H9 (cell line): ENCODE measurements around the gene SPTBN4. TPM values are rescaled to one million over a fixed set of nuclear protein-coding genes. Genes with fewer than 3 reads are reported as not detected.

Experiments
- DNase-seq: peaks from one replicate; pipeline ENCODE4 v3.0.0-alpha.2; 2017
- H2AFZ ChIP-seq: one replicate; pipeline ENCODE4 v1.6.1; 2013; ENCODE audit warnings: mild to moderate bottlenecking, low read length, control low read depth, moderate library complexity
- H2AK5ac ChIP-seq: 2 replicates; pipeline ENCODE4 v1.6.1; 2013; ENCODE audit warnings: low read length, control low read depth, mixed read lengths; ENCODE audit not compliant: insufficient read length
- H2BK120ac ChIP-seq: one replicate; pipeline ENCODE4 v1.6.1; 2013; ENCODE audit warnings: low read depth, mild to moderate bottlenecking, low read length, control low read depth, inconsistent platforms; ENCODE audit not compliant: poor library complexity, severe bottlenecking
- H2BK12ac ChIP-seq: 2 replicates; pipeline ENCODE4 v1.6.1; 2013; ENCODE audit warnings: low read length, control low read depth, mixed read lengths, low read depth; ENCODE audit not compliant: insufficient read length
- H2BK15ac ChIP-seq: 2 replicates; pipeline ENCODE4 v1.6.1; 2013; ENCODE audit warnings: low read depth, low read length, control low read depth
- H2BK20ac ChIP-seq: one replicate; pipeline ENCODE4 v1.6.1; 2013; ENCODE audit warnings: low read depth, mild to moderate bottlenecking, low read length, control low read depth, inconsistent platforms; ENCODE audit not compliant: poor library complexity, severe bottlenecking
- H2BK5ac ChIP-seq: 2 replicates; pipeline ENCODE4 v1.6.1; 2013; ENCODE audit warnings: low read length, control low read depth, mixed read lengths; ENCODE audit not compliant: insufficient read length
- H3K14ac ChIP-seq: 2 replicates; pipeline ENCODE4 v1.6.1; 2013; ENCODE audit warnings: low read length, control low read depth; ENCODE audit not compliant: insufficient read depth
- H3K18ac ChIP-seq: 2 replicates; pipeline ENCODE4 v1.6.1; 2013; ENCODE audit warnings: low read depth, mild to moderate bottlenecking, mixed read lengths, low read length, control low read depth; ENCODE audit not compliant: insufficient read length
- H3K23ac ChIP-seq: 2 replicates; pipeline ENCODE4 v1.6.1; 2013; ENCODE audit warnings: low read length, control low read depth, mixed read lengths, low read depth; ENCODE audit not compliant: insufficient read length
- H3K23me2 ChIP-seq: 2 replicates; pipeline ENCODE4 v1.6.1; 2013; ENCODE audit warnings: low read depth, mild to moderate bottlenecking, mixed read lengths, low read length, control low read depth; ENCODE audit not compliant: insufficient read length, poor library complexity, severe bottlenecking
- H3K27ac ChIP-seq: 2 replicates; pipeline ENCODE4 v1.5.1; 2013; ENCODE audit warnings: low read length, control low read depth, mixed read lengths, low read depth; ENCODE audit not compliant: insufficient read length
- H3K27me3 ChIP-seq: 2 replicates; pipeline ENCODE4 v1.6.1; 2013; ENCODE audit warnings: low read length, control low read depth, inconsistent platforms; ENCODE audit not compliant: insufficient read depth
- H3K4ac ChIP-seq: 2 replicates; pipeline ENCODE4 v1.6.1; 2013; ENCODE audit warnings: low read depth, mild to moderate bottlenecking, control low read depth, inconsistent platforms, low read length, moderate library complexity
- H3K4me1 ChIP-seq: 2 replicates; pipeline ENCODE4 v1.6.1; 2013; ENCODE audit warnings: low read length, control low read depth, inconsistent platforms; ENCODE audit not compliant: insufficient read depth
- H3K4me2 ChIP-seq: 2 replicates; pipeline ENCODE4 v1.6.1; 2013; ENCODE audit warnings: low read length, control low read depth, mixed read lengths; ENCODE audit not compliant: insufficient read length, insufficient read depth
- H3K56ac ChIP-seq: 2 replicates; pipeline ENCODE4 v1.6.1; 2013; ENCODE audit warnings: low read depth, mild to moderate bottlenecking, mixed read lengths, low read length, control low read depth; ENCODE audit not compliant: insufficient read length
- H3K79me1 ChIP-seq: 2 replicates; pipeline ENCODE4 v1.6.1; 2013; ENCODE audit warnings: low read depth, mild to moderate bottlenecking, moderate library complexity, low read length, control low read depth, inconsistent platforms; ENCODE audit not compliant: insufficient read depth, poor library complexity, severe bottlenecking
- H3K79me2 ChIP-seq: 2 replicates; pipeline ENCODE4 v1.6.1; 2013; ENCODE audit warnings: low read length, control low read depth, inconsistent platforms; ENCODE audit not compliant: insufficient read depth
- H3K9ac ChIP-seq: 2 replicates; pipeline ENCODE4 v1.6.1; 2013; ENCODE audit warnings: low read length, control low read depth, mixed read lengths; ENCODE audit not compliant: insufficient read length; ENCODE audit errors: extremely low read depth
- H3K9me3 ChIP-seq: one replicate; pipeline ENCODE4 v1.6.1; 2013; ENCODE audit warnings: low read depth, low read length, inconsistent platforms; ENCODE audit not compliant: control insufficient read depth
- H3T11ph ChIP-seq: one replicate; pipeline ENCODE4 v1.6.1; 2013; ENCODE audit warnings: mild to moderate bottlenecking, low read length, control low read depth, inconsistent platforms
- H4K20me1 ChIP-seq: one replicate; pipeline ENCODE4 v1.6.1; 2013; ENCODE audit not compliant: control insufficient read depth, insufficient read length, insufficient read depth
- H4K5ac ChIP-seq: 2 replicates; pipeline ENCODE4 v1.6.1; 2013; ENCODE audit warnings: low read depth, mild to moderate bottlenecking, mixed read lengths, low read length, control low read depth; ENCODE audit not compliant: insufficient read length
- H4K8ac ChIP-seq: replicated peaks from 2 replicates; pipeline ENCODE4 v1.6.1; 2013; ENCODE audit warnings: low read length, control low read depth, mixed read lengths, low read depth; ENCODE audit not compliant: insufficient read length
- H4K91ac ChIP-seq: 2 replicates; pipeline ENCODE4 v1.6.1; 2013; ENCODE audit warnings: low read depth, mild to moderate bottlenecking, moderate library complexity, mixed read lengths, low read length, control low read depth; ENCODE audit not compliant: insufficient read length
- H3K27ac Mint-ChIP-seq, 3 experiments: 2 replicates in 2 of 3; 3 replicates in 1 of 3; pipeline ENCODE4 v1.8.0; 2020 to 2021; ENCODE audit warnings: mixed read lengths in 3 of 3, mild to moderate bottlenecking in 1 of 3, moderate library complexity in 1 of 3
- H3K27me3 Mint-ChIP-seq: 2 replicates; pipeline ENCODE4 v1.8.0; 2021; ENCODE audit warnings: low read depth, mild to moderate bottlenecking, moderate library complexity, mixed read lengths
- H3K36me3 Mint-ChIP-seq, 3 experiments: 2 replicates in 2 of 3; 3 replicates in 1 of 3; pipeline ENCODE4 v1.8.0; 2020 to 2021; ENCODE audit warnings: low read depth in 3 of 3, mixed read lengths in 3 of 3; ENCODE audit not compliant: insufficient read depth in 1 of 3
- H3K4me1 Mint-ChIP-seq, 2 experiments: 2 replicates each; pipeline ENCODE4 v1.8.0; 2020; ENCODE audit warnings: mixed read lengths in 2 of 2
- H3K4me3 Mint-ChIP-seq, 2 experiments: 2 replicates in 1 of 2; 3 replicates in 1 of 2; pipeline ENCODE4 v1.8.0; 2020 to 2021; ENCODE audit warnings: mild to moderate bottlenecking in 2 of 2, mixed read lengths in 2 of 2, moderate library complexity in 1 of 2
- H3K9me3 Mint-ChIP-seq, 2 experiments: 2 replicates in 1 of 2; 3 replicates in 1 of 2; pipeline ENCODE4 v1.8.0; 2020; ENCODE audit warnings: mild to moderate bottlenecking in 2 of 2, mixed read lengths in 2 of 2, moderate library complexity in 1 of 2
- CTCF ChIP-seq: fragments of 200-600 bp; sonication (generic); conservative IDR thresholded peaks from 3 replicates; pipeline ENCODE4 v1.8.0; 2021; ENCODE audit warnings: antibody characterized with exemption, mild to moderate bottlenecking
- WGBS: extraction: QIAGEN DNeasy Blood & Tissue Kit; methylation state at CpG from one replicate; pipeline ENCODE4 v1.1.7; 2013; ENCODE audit warnings: missing lambda C conversion rate, low lambda C conversion rate, mixed read lengths; ENCODE audit not compliant: insufficient read length; ENCODE audit errors: extremely low coverage; 5-methylcytosine and 5-hydroxymethylcytosine counted together
- total RNA-seq: library from RNA; stranded (reverse); gene quantifications from 2 replicates; pipeline ENCODE4 v1.2.1, GENCODE V29; 2021

The SPTBN4 gene
- total RNA-seq, 1 experiment from 2014 or later = 2.9 TPM

GRCh38 chr19:40560092-40560507 lies 93.3 kb downstream of the SPTBN4 start:
- Mint-ChIP-seq H3K27ac (no peak overlapping the region), H3K4me3 (no peak overlapping the region)
- no peak for DNase-seq

More at GRCh38 chr19:40560092-40560507, 93.3 kb downstream of the SPTBN4 start:
- H3K4me1 ChIP-seq = no peaks in the 10 kb centered on the region
- H2BK12ac ChIP-seq = no peak overlapping the region
- H3K18ac ChIP-seq = no peak overlapping the region
- TF ChIP-seq CTCF = peak; percentile 44; the same call in 2 of the 3 replicates
- H4K91ac ChIP-seq = no peak overlapping the region
- H3K27me3 Mint-ChIP-seq = peaks cover 70% of the 10 kb centered on the region
- no peak overlapping the region for H2BK5ac ChIP-seq
- no peak overlapping the region for H3K27ac ChIP-seq
- no peaks in the 10 kb centered on the region for H3K9me3 Mint-ChIP-seq
- no peaks in the 10 kb centered on the region for H3K79me2 ChIP-seq
- H2AFZ ChIP-seq = no peak overlapping the region
- no peak overlapping the region for H4K5ac ChIP-seq
- no CpG with 5 or more reads among the region's 20 CpGs for WGBS
- H2BK20ac ChIP-seq = no peak overlapping the region
- no peak overlapping the region for H3K14ac ChIP-seq
- no peaks in the 10 kb centered on the region for H3K36me3 Mint-ChIP-seq
- H3K56ac ChIP-seq = no peak overlapping the region
- no peak overlapping the region for H3K4me2 ChIP-seq
- H3K79me1 ChIP-seq = no peaks in the 10 kb centered on the region
- H3K4me1 Mint-ChIP-seq = 0 out of 4 replicates have a peak, but pooled peaks cover 0 to 2% of the 10 kb centered on the region in 2 experiments
- no peak overlapping the region for H2AK5ac ChIP-seq
- H2BK120ac ChIP-seq = no peak overlapping the region
- no peaks in the 10 kb centered on the region; the same call in 1 of the 2 replicates for H3K27me3 ChIP-seq
- no peak overlapping the region for H2BK15ac ChIP-seq
- no peak overlapping the region for H3K4ac ChIP-seq
- no peak overlapping the region for H3T11ph ChIP-seq
- H3K9me3 ChIP-seq = no peaks in the 10 kb centered on the region
- H3K23ac ChIP-seq = no peak overlapping the region
- no peaks in the 10 kb centered on the region for H3K23me2 ChIP-seq
- H4K8ac ChIP-seq = no peak overlapping the region
- no peaks in the 10 kb centered on the region for H4K20me1 ChIP-seq
- no peak overlapping the region for H3K9ac ChIP-seq
